Measurements from ENCODE around the gene KRTAP1-4.
"Not testable (repeated sequence)": the region's sequence is repeated elsewhere in the genome, so short reads cannot be mapped to it uniquely, and the experiment has no call there.

Gene KRTAP1-4

GRCh38 chr17:41046735-41047465 is 16.9 kb upstream of the KRTAP1-4 start, which contains the start of gene KRTAP2-1:
Gene KRTAP2-1, minus strand, starts transcription at chr17:41047316. Its CDS starts 49 bp downstream, at chr17:41047267.
- not testable (repeated sequence) for DNase-seq

GRCh38 chr17:41042953-41043352 is 13.0 kb upstream of the KRTAP1-4 start:
- no peak for DNase-seq

- DNase-seq = not testable (repeated sequence)
Measured at GRCh38 chr17:41040783-41041571, 11.0 kb upstream of the KRTAP1-4 start, which contains the start of gene KRTAP1-1. Gene KRTAP1-1, minus strand, starts transcription at chr17:41041450. Its CDS starts 53 bp downstream, at chr17:41041397.

GRCh38 chr17:41037853-41038350 is 7.9 kb upstream of the KRTAP1-4 start:
- no peak for DNase-seq

GRCh38 chr17:41034346-41034935 is 4.4 kb upstream of the KRTAP1-4 start, which contains the start of gene KRTAP1-3:
Gene KRTAP1-3, minus strand, starts transcription at chr17:41034874. Its CDS starts 53 bp downstream, at chr17:41034821.
- not testable (repeated sequence) for DNase-seq

GRCh38 chr17:41026715-41027471 is 3.1 kb downstream of the KRTAP1-4 start, which contains the start of gene KRTAP1-5:
Gene KRTAP1-5, minus strand, starts transcription at chr17:41027208. Its CDS starts 53 bp downstream, at chr17:41027155.
- DNase-seq = no peak

- DNase-seq = no peak
Measured at GRCh38 chr17:41024697-41025096, 5.3 kb downstream of the KRTAP1-4 start.

GRCh38 chr17:41020336-41020735 is 9.7 kb downstream of the KRTAP1-4 start:
- DNase-seq = no peak

- no peak for DNase-seq
Measured at GRCh38 chr17:41019415-41019814, 10.6 kb downstream of the KRTAP1-4 start.

- DNase-seq = no peak
Measured at GRCh38 chr17:41018541-41018940, 11.5 kb downstream of the KRTAP1-4 start.

GRCh38 chr17:41016578-41017215 is 13.3 kb downstream of the KRTAP1-4 start:
- no peak for DNase-seq

GRCh38 chr17:41015454-41015853 is 14.5 kb downstream of the KRTAP1-4 start:
- no peak for DNase-seq

GRCh38 chr17:41013606-41014005 is 16.4 kb downstream of the KRTAP1-4 start:
- no peak for DNase-seq

GRCh38 chr17:41013181-41013580 is 16.8 kb downstream of the KRTAP1-4 start:
- no peak for DNase-seq

- DNase-seq = no peak
Measured at GRCh38 chr17:41012326-41013120, 17.5 kb downstream of the KRTAP1-4 start.

GRCh38 chr17:41010441-41010840 is 19.6 kb downstream of the KRTAP1-4 start:
- no peak for DNase-seq

- no peak for DNase-seq
Measured at GRCh38 chr17:41009936-41010335, 20.1 kb downstream of the KRTAP1-4 start.

GRCh38 chr17:41009301-41009760 is 20.7 kb downstream of the KRTAP1-4 start:
- no peak for DNase-seq

GRCh38 chr17:41008811-41009210 is 21.2 kb downstream of the KRTAP1-4 start, which contains the start of gene KRTAP3-1:
Gene KRTAP3-1, minus strand, starts transcription at chr17:41009128. Its CDS starts 54 bp downstream, at chr17:41009074.
- DNase-seq = no peak

GRCh38 chr17:41004397-41004796 is 25.6 kb downstream of the KRTAP1-4 start:
- no peak for DNase-seq

GRCh38 chr17:41003926-41004325 is 26.1 kb downstream of the KRTAP1-4 start:
- DNase-seq = no peak
